ENCODE results near the gene SPACA7. TPM values are rescaled to one million over a fixed set of nuclear protein-coding genes. Genes with fewer than 3 reads are reported as not detected.

Gene SPACA7
- total and polyA plus RNA-seq, 8 donors: not detected

DNA sequence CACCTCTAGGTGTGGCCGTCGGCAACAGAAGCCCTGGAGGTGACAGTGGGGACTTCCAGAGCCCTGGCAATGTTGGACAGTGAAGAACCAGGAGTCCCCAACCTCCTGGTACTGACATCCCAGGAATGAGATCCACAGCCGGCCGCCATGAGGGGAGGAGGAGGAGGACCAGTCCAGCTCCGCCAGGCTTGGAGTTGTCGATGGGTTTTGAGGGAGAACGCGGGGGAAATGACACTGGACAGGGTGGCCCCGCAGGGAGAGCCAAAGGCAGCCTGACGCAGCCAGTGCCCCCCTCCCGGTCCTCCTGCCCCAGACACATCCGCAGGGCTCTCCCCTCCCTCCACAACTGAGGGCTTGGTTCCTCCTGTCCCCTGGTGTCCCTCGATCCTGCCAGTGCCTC is 57.9 kb downstream of the SPACA7 start:
- intact Hi-C loops (cut with DNase I): no loop called here
- Histone ChIP-seq H3K4me1 (no peaks in the 10 kb centered on the region), H3K36me3 (no peaks in the 10 kb centered on the region), H3K27ac (no peak overlapping the region), H3K27me3 (no peaks in the 10 kb centered on the region), H3K9me3 (no peaks in the 10 kb centered on the region), H3K4me3 (no peak overlapping the region)
- ATAC-seq (no peak), DNase-seq (peak in 1 of 6 donors; percentile 35), FAIRE-seq (no peak)
- no peak for TF ChIP-seq CTCF (IDR thresholded peaks at IDR 0.05)
- 62 to 73% methylated on average over 9 to 13 of the region's 13 CpGs for WGBS, 2 donors

DNA sequence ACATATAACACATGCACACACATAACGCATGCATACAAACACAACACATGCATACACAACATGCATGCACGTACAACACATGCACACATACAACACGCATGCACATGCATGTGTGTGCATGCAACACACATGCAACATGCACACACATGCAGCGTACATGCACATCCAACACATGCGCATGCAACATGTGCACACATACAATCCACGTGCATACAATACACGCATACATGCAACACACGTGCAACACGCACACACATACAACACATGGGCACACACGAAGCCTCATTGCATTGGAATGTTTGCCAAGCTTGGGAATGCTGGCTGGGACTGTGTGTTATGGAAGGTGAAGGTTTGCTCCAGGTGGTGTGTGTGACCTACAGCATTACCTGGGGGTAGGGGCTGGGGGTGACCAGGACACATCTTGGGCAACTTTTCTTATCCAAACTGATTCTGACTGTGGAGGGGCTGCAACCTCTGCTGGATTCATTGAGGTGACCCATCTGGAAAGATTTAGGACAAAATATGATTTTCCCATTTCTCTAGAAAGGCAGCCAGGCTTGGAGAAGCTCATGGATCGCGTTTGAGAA is 58.9 kb downstream of the SPACA7 start:
- Histone ChIP-seq H3K4me3 (no peak overlapping the region), H3K4me1 (no peaks in the 10 kb centered on the region), H3K9me3 (no peaks in the 10 kb centered on the region), H3K27me3 (no peaks in the 10 kb centered on the region), H3K27ac (no peak overlapping the region), H3K36me3 (no peaks in the 10 kb centered on the region)
- intact Hi-C loops (cut with DNase I): no loop called here
- no peak for ATAC-seq
- DNase-seq: no peak
- FAIRE-seq: no peak
- no peak for TF ChIP-seq CTCF (IDR thresholded peaks at IDR 0.05)
- 58 to 65% methylated on average over 12 of the region's 12 CpGs for WGBS, 2 donors

GRCh38 chr13:112435973-112436372 is 59.8 kb downstream of the SPACA7 start:
- no peak for FAIRE-seq
- H3K4me1 ChIP-seq: no peaks in the 10 kb centered on the region
- no peak overlapping the region for H3K4me3 ChIP-seq
- 53 to 73% methylated on average over 9 of the region's 9 CpGs for WGBS, 2 donors
- H3K36me3 ChIP-seq: no peaks in the 10 kb centered on the region
- H3K9me3 ChIP-seq: no peaks in the 10 kb centered on the region
- ATAC-seq: no peak
- no peak for TF ChIP-seq CTCF (IDR thresholded peaks at IDR 0.05)
- H3K27me3 ChIP-seq: no peaks in the 10 kb centered on the region
- H3K27ac ChIP-seq: no peak overlapping the region
- intact Hi-C loops (cut with DNase I): no loop called here
- no peak for DNase-seq

DNA sequence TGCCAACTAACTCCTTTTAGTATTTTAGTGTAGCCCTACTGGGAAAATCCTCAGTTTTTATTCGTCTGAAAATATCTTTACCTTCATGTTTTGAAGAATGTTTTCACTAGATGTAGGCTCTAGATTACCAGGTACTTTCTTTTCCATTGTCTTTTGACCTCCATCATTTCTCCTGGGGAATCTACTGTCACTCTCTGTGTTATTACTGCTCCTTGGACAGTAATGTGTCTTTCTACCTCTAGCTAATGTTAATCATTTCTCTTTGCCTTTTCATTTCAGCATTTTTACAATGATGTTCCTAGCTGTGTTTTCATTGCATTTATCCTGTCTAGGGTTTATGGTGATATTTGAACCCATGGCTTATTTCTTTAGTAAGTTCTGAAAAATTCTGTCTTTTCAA is 61.9 kb downstream of the SPACA7 start:
- no peak for TF ChIP-seq CTCF (IDR thresholded peaks at IDR 0.05)
- ATAC-seq: no peak
- Histone ChIP-seq H3K4me3 (no peak overlapping the region), H3K9me3 (no peaks in the 10 kb centered on the region), H3K36me3 (no peaks in the 10 kb centered on the region), H3K4me1 (no peaks in the 10 kb centered on the region), H3K27me3 (peaks cover 0 to 7% (median 0%) of the 10 kb centered on the region in 4 donors), H3K27ac (no peak overlapping the region)
- no peak for DNase-seq
- WGBS, 2 donors: 43 to 48% methylated on average over 1 of the region's 1 CpG
- intact Hi-C loops (cut with DNase I): no loop called here
- FAIRE-seq: no peak

DNA sequence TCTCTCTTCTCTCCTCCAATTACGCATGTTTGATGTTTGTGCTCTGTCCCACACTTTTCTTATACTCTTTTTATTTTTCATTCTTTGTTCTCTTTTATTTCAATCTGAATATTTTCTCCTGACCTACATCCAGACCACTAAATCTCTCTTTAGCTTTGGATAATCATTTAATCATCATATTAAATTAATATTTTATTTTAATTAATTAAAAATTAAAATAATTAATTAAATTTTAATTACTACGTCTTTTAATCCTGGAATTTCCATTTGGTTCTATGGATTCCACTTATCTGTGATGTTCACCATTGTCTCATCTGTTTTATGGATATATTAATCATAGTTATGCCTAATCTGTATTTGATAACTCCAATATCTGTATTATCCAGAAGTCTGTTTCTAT is 62.4 kb downstream of the SPACA7 start:
- DNase-seq (no peak), FAIRE-seq (peak; percentile 67), ATAC-seq (no peak)
- H3K27me3 ChIP-seq: peaks cover 0 to 10% (median 0%) of the 10 kb centered on the region in 4 donors
- intact Hi-C loops (cut with DNase I): no loop called here
- WGBS, 2 donors: 55 to 59% methylated on average over 2 of the region's 2 CpGs
- H3K4me1 ChIP-seq: no peaks in the 10 kb centered on the region
- no peaks in the 10 kb centered on the region for H3K9me3 ChIP-seq
- H3K36me3 ChIP-seq: no peaks in the 10 kb centered on the region
- no peak overlapping the region for H3K4me3 ChIP-seq
- no peak for TF ChIP-seq CTCF (IDR thresholded peaks at IDR 0.05)
- H3K27ac ChIP-seq: no peak overlapping the region
